Stromal cell of bone marrow (primary cell): ENCODE results near the gene CDH6.

Experiments
- DNase-seq: peaks from one replicate; pipeline ENCODE4 v3.0.0-alpha.2; 2012; ENCODE audit warnings: low read depth

CDH6 gene

GRCh38 chr5:31193591-31194467 lies at the start of gene CDH6:
Gene CDH6 (plus strand): TSS chr5:31193686. CDS start chr5:31267474, 73,788 bp downstream.
- peak; percentile 21 for DNase-seq

- DNase-seq = no peak
Observed at GRCh38 chr5:31144364-31144763, 49.1 kb upstream of the CDH6 start.

- no peak for DNase-seq
Observed at GRCh38 chr5:31148959-31149475, 44.5 kb upstream of the CDH6 start.

GRCh38 chr5:31153521-31153920 lies 40.0 kb upstream of the CDH6 start:
- DNase-seq = peak; percentile 5

GRCh38 chr5:31156631-31157160 lies 36.8 kb upstream of the CDH6 start:
- DNase-seq = no peak

GRCh38 chr5:31157720-31158119 lies 35.8 kb upstream of the CDH6 start:
- no peak for DNase-seq

GRCh38 chr5:31158686-31159085 lies 34.8 kb upstream of the CDH6 start:
- DNase-seq = no peak

GRCh38 chr5:31161781-31162181 lies 31.7 kb upstream of the CDH6 start:
- DNase-seq = no peak

GRCh38 chr5:31165729-31166128 lies 27.8 kb upstream of the CDH6 start:
- no peak for DNase-seq

GRCh38 chr5:31169379-31169778 lies 24.1 kb upstream of the CDH6 start:
- no peak for DNase-seq

- DNase-seq = no peak
Observed at GRCh38 chr5:31172881-31173280, 20.6 kb upstream of the CDH6 start.

GRCh38 chr5:31173614-31174013 lies 19.9 kb upstream of the CDH6 start:
- DNase-seq = no peak

GRCh38 chr5:31181376-31181987 lies 12.0 kb upstream of the CDH6 start:
- no peak for DNase-seq

GRCh38 chr5:31182136-31182535 lies 11.3 kb upstream of the CDH6 start:
- no peak for DNase-seq

GRCh38 chr5:31185951-31186350 lies 7.5 kb upstream of the CDH6 start:
- DNase-seq = no peak

- peak; percentile 20 for DNase-seq
Observed at GRCh38 chr5:31186672-31187267, 6.7 kb upstream of the CDH6 start.

GRCh38 chr5:31187591-31187990 lies 5.9 kb upstream of the CDH6 start:
- DNase-seq = no peak

GRCh38 chr5:31192442-31192841 lies 1.0 kb upstream of the CDH6 start:
- DNase-seq = no peak

- no peak for DNase-seq
Observed at GRCh38 chr5:31193116-31193515, 370 bp upstream of the CDH6 start.

GRCh38 chr5:31194468-31194813 lies 955 bp downstream of the CDH6 start:
- no peak for DNase-seq

- no peak for DNase-seq
Observed at GRCh38 chr5:31194892-31195555, 1.5 kb downstream of the CDH6 start.

GRCh38 chr5:31196309-31196708 lies 2.8 kb downstream of the CDH6 start:
- DNase-seq = peak; percentile 18
